HepG2 (cell line): ENCODE measurements around the gene UBE2N. TPM values are rescaled to one million over a fixed set of nuclear protein-coding genes. Genes with fewer than 3 reads are reported as not detected.

ENCODE experiments used
- ATAC-seq: fragments of 200-7000 bp; cut with Tn5 transposase; 3 replicates; pipeline ENCODE4 v1.9.1; 2020; ENCODE audit warnings: mild to moderate bottlenecking, moderate library complexity
- BruUV-seq: library from RNA; stranded (reverse); fragments of 400-500 nt; replicated peaks from 2 replicates; lab custom pipeline; 2021; lab: Mats Ljungman, UMichigan
- CTCF ChIA-PET: fragments of 300-600 bp; formaldehyde crosslinking; extraction: SDS; loops from one replicate; lab custom pipeline; 2021; ENCODE audit warnings: low total read pairs, inconsistent platforms, low intra/inter-chr PET ratio; lab: Yijun Ruan, JAX
- POLR2A ChIA-PET: fragments of 350-600 bp; sonication (Branson Sonifier 250); formaldehyde crosslinking; loops from one replicate; lab custom pipeline; 2020; ENCODE audit warnings: antibody characterized with exemption, inconsistent platforms; lab: Yijun Ruan, JAX
- DNase-seq: peaks from one replicate; pipeline ENCODE4 v3.0.0-alpha.2; 2015; ENCODE audit warnings: low spot score
- FAIRE-seq: peaks from 3 replicates; lab custom pipeline; 2011; peaks lifted over from hg19 to GRCh38; lab: Jason Lieb, UNC
- H2AFZ ChIP-seq: one replicate; pipeline ENCODE4 v1.6.1; 2011; ENCODE audit warnings: low read length, inconsistent platforms
- H3K27ac ChIP-seq: fragments of 300-600 bp; 3 replicates; pipeline ENCODE4 v1.8.0; 2011; ENCODE audit warnings: mixed run types, mild to moderate bottlenecking, mixed read lengths, low read length, inconsistent platforms; ENCODE audit not compliant: insufficient read depth; ENCODE audit errors: extremely low read length
- H3K27me3 ChIP-seq, 2 experiments: fragments of 200-600 bp in 1 of 2; 2 replicates in 1 of 2; 3 replicates in 1 of 2; pipeline versions ENCODE4 v1.6.0 to v1.8.0; 2011; ENCODE audit warnings: low read length in 2 of 2, mild to moderate bottlenecking in 2 of 2, moderate library complexity in 2 of 2, inconsistent platforms in 1 of 2; ENCODE audit not compliant: insufficient read depth in 2 of 2, control insufficient read depth in 1 of 2
- H3K36me3 ChIP-seq, 2 experiments: fragments of 200-600 bp in 1 of 2; replicated peaks in 1 of 2; 2 replicates in 1 of 2; 3 replicates in 1 of 2; pipeline versions ENCODE4 v1.5.1 to v1.8.0; 2011; ENCODE audit warnings: low read length in 2 of 2, inconsistent platforms in 1 of 2; ENCODE audit not compliant: insufficient read depth in 2 of 2, control insufficient read depth in 1 of 2
- H3K4me1 ChIP-seq: 2 replicates; pipeline ENCODE4 v1.5.1; 2012; ENCODE audit warnings: low read length, inconsistent platforms; ENCODE audit not compliant: insufficient read depth
- H3K4me2 ChIP-seq: 2 replicates; pipeline ENCODE4 v1.6.0; 2011; ENCODE audit warnings: low read depth, low read length, inconsistent platforms
- H3K4me3 ChIP-seq, 3 experiments: fragments of 200-600 bp in 1 of 3; sonication (generic), shearing (Covaris generic) in 1 of 3; replicated peaks in 1 of 3; 2 replicates each; pipeline ENCODE4 v1.5.1; 2011 to 2016; ENCODE audit warnings: low read length in 3 of 3, inconsistent platforms in 2 of 3, low read depth in 2 of 3, mild to moderate bottlenecking in 2 of 3, control low read depth in 1 of 3, mixed read lengths in 1 of 3; ENCODE audit not compliant: insufficient read depth in 1 of 3
- H3K79me2 ChIP-seq: one replicate; pipeline ENCODE4 v1.6.1; 2011; ENCODE audit warnings: low read length, inconsistent platforms; ENCODE audit not compliant: insufficient read depth
- H3K9ac ChIP-seq: 2 replicates; pipeline ENCODE4 v1.6.0; 2011; ENCODE audit warnings: mild to moderate bottlenecking, low read depth, low read length, inconsistent platforms; ENCODE audit not compliant: insufficient read depth
- H3K9me3 ChIP-seq: 2 replicates; pipeline ENCODE4 v1.5.1; 2012; ENCODE audit warnings: mild to moderate bottlenecking, low read length
- H4K20me1 ChIP-seq: 2 replicates; pipeline ENCODE4 v1.6.0; 2011; ENCODE audit warnings: inconsistent platforms, mild to moderate bottlenecking, low read length, moderate library complexity; ENCODE audit not compliant: insufficient read depth
- ATF7-NPFF ChIP-seq: sonication (generic); formaldehyde crosslinking; IDR thresholded peaks from 2 replicates; pipeline ENCODE4 v1.8.1; 2023; ENCODE audit warnings: mild to moderate bottlenecking, low read depth, missing genetic modification reagents, moderate library complexity
- BHLHE40 ChIP-seq: IDR thresholded peaks from 2 replicates; pipeline ENCODE4 v1.6.1; 2011; ENCODE audit warnings: low read length, improper control_type of control experiment
- KDM1A ChIP-seq: IDR thresholded peaks from 2 replicates; pipeline ENCODE4 v1.6.1; 2016; ENCODE audit warnings: missing compliant biosample characterization
- MZF1 ChIP-seq: sonication (generic); formaldehyde crosslinking; IDR thresholded peaks from 2 replicates; pipeline ENCODE4 v1.8.1; 2023; ENCODE audit warnings: mild to moderate bottlenecking, missing genetic modification reagents, borderline replicate concordance
- PHF21A ChIP-seq: sonication (generic); formaldehyde crosslinking; IDR thresholded peaks from 2 replicates; pipeline ENCODE4 v1.5.0; 2020; ENCODE audit warnings: mild to moderate bottlenecking, missing genetic modification reagents
- ZMYM3 ChIP-seq: sonication (generic); formaldehyde crosslinking; IDR thresholded peaks from 2 replicates; pipeline ENCODE4 v1.5.1; 2020; ENCODE audit warnings: mild to moderate bottlenecking, missing genetic modification reagents
- ZNF260 ChIP-seq: sonication (generic); formaldehyde crosslinking; IDR thresholded peaks from 2 replicates; pipeline ENCODE4 v1.4.0; 2020; ENCODE audit warnings: missing genetic modification reagents, low read depth, mild to moderate bottlenecking, borderline replicate concordance
- ZNF264 ChIP-seq: sonication (generic); formaldehyde crosslinking; IDR thresholded peaks from 2 replicates; pipeline ENCODE4 v1.4.0; 2020; ENCODE audit warnings: missing genetic modification reagents
- ZNF460 ChIP-seq: sonication (generic); formaldehyde crosslinking; IDR thresholded peaks from 2 replicates; pipeline ENCODE4 v1.5.1; 2020; ENCODE audit warnings: missing genetic modification reagents, mild to moderate bottlenecking, borderline replicate concordance
- ZNF468 ChIP-seq: sonication (generic); formaldehyde crosslinking; IDR thresholded peaks from 2 replicates; pipeline ENCODE4 v1.8.0; 2022; ENCODE audit warnings: mild to moderate bottlenecking, moderate library complexity, missing genetic modification reagents
- ZNF724P ChIP-seq: sonication (generic); formaldehyde crosslinking; IDR thresholded peaks from 2 replicates; pipeline ENCODE4 v1.8.0; 2022; ENCODE audit warnings: missing genetic modification reagents, borderline replicate concordance
- ZNF816 ChIP-seq: sonication (generic); formaldehyde crosslinking; IDR thresholded peaks from 2 replicates; pipeline ENCODE4 v1.8.0; 2022; ENCODE audit warnings: missing genetic modification reagents, mild to moderate bottlenecking, borderline replicate concordance
- WGBS: methylation state at CpG from one replicate; pipeline ENCODE4 v1.1.6; 2017; ENCODE audit warnings: low lambda C conversion rate; 5-methylcytosine and 5-hydroxymethylcytosine counted together
- in situ Hi-C: cut with HindIII; loops from 2 replicates; pipeline ENCODE4 v1.10.0; 2017; ENCODE audit warnings: low pct_unique_long_range_greater_than_20kb; ENCODE audit not compliant: extremely low pct_ligation_motif_present
- intact Hi-C: fragments of 100-400 bp; cut with micrococcal nuclease; formaldehyde crosslinking; loops from one replicate; pipeline ENCODE4 v1.10.0; 2022; ENCODE audit not compliant: unreplicated experiment
- polyA plus RNA-seq, 8 experiments: library from polyadenylated mRNA; depleted of rRNA in 3 of 8; stranded (reverse) in 7 of 8; unstranded in 1 of 8; fragments of >200 nt; fragmentation: Illumina TruSeq in 4 of 8; extraction: Trizol in 4 of 8; gene quantifications; 2 replicates each; pipeline versions ENCODE4 v1.2.1 to v1.2.3, GENCODE V29; 2011 to 2016; ENCODE audit warnings: low read depth in 4 of 8, missing spikeins in 1 of 8, mixed read lengths in 1 of 8; ENCODE audit not compliant: insufficient read depth in 1 of 8
- total RNA-seq, 5 experiments: library from RNA; depleted of rRNA; stranded (reverse); fragments of >200 nt; fragmentation: Illumina TruSeq; extraction: Trizol; gene quantifications; 2 replicates each; pipeline ENCODE4 v1.2.3, GENCODE V29; 2016; ENCODE audit warnings: low read depth in 1 of 5
- TF ChIP-seq, protein P1 (sequence below): sonication (generic); formaldehyde crosslinking; IDR thresholded peaks from 2 replicates; pipeline ENCODE4 v1.5.0; 2020; ENCODE audit warnings: mild to moderate bottlenecking, missing genetic modification reagents
- TF ChIP-seq, protein P2 (sequence below): sonication (generic); formaldehyde crosslinking; IDR thresholded peaks from 2 replicates; pipeline ENCODE4 v1.4.0; 2020; ENCODE audit warnings: missing genetic modification reagents, mild to moderate bottlenecking, borderline replicate concordance

UBE2N gene
- total and polyA plus RNA-seq, 2 of the 13 experiments (the other 11 are each of a cell fraction or from before 2014, with no cell fraction given) = 188 to 197 TPM

DNA sequence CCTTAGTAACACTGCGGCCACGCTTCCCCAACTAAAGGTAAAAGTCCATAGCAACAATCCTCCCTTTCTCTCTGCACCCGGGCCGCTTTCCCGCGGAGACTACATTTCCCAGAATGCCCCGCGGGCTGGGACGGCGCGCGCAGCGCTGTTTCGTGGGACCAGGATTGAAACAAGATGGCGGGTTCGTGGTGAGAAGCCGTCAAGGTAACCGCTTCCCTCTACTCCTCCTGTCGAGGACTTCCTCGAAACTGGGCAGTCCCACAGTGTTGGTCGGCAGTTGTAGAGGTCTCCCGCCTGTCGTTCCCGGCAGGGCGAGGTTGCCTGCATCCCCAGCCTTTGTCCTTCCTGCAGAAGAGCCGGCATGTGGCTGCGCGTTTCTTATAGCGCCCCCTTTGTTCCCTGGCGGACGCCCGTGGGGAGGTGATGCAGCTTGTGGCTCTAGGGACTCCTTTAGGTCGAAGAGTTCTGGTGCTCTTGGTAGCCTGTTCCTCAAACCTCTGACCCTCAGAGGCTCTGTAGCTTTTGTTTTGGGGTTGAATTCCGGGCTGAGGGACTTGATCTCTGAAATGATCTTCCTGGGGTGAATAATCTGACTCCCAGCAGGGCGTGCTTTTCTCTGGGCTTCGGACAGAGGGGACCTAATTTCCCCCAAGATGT, 25.7 kb upstream of the UBE2N start, which contains the start of gene MRPL42 (continued):
- peak; percentile 44; the same call in 1 of the 2 replicates for TF ChIP-seq ZNF816 (CRISPR knock-in tag)
- TF ChIP-seq, all 625 proteins: peak for 255

DNA sequence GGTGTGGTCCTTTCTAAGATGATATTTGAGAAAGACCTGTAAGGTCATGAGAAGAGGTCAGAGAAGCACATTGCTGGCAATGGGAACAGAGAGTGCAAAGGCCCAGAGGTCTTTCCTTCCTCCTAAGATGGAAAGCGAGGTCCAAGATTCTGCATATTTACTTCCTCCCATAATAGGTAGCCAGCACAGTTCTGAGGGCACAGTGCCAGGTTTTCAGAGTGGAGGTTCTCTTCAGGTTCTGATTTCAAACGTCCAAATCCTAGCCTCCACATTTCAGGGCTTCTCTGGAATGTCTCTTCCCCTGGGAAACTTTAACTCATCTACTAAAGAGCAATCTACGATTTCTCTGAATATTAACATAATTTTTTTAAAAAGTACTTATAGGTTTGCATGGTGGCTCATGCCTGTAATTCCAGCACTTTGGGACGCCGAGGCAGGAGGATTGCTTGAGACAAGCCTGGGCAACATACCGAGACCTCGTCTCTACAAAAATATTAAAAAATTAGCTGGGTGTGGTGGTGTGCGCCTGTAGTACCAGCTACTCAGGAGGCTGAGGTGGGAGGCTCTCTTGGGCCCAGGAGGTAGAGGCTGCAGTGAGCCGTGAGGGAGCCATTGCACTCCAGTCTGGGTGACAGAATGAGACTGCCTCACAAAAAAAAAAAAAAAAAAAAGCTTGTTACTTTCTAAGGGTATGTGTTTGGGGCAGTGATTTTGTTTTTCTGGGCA, 25.0 kb upstream of the UBE2N start:
- Histone ChIP-seq H3K9ac (peak overlapping the region; percentile 91), H2AFZ (no peak overlapping the region), H3K9me3 (no peaks in the 10 kb centered on the region), H3K79me2 (peaks cover 45% of the 10 kb centered on the region), H3K27me3 (no peaks in the 10 kb centered on the region; a peak in 1 of 5 replicates), H3K4me2 (peak overlapping the region; percentile 77), H3K4me3 (peak overlapping the region; percentile 78 to 92 (median 88); a peak in 5 of 6 replicates), H3K36me3 (peaks cover 2 to 12% of the 10 kb centered on the region in 2 experiments; a peak in 3 of 5 replicates), H3K27ac (peak overlapping the region; percentile 95), H3K4me1 (peaks cover 69% of the 10 kb centered on the region), H4K20me1 (peaks cover 5% of the 10 kb centered on the region; the same call in 1 of the 2 replicates)
- ATAC-seq = no peak
- 77% methylated on average over 9 of the region's 9 CpGs for WGBS
- no peak for FAIRE-seq
- ChIA-PET CTCF (no interaction called here), POLR2A (interaction anchor here (0.7 to 2.0 kb wide), 5 partner anchors 17 to 1069 kb away, joined by 3 to 8 read pairs (median 4); partner anchors contain the start of gene UBE2N)
- intact Hi-C loops = loop anchor here (1.0 kb wide), 1 partner anchor 24 kb away; no protein-coding TSS in a partner anchor
- no TSS peak for BruUV-seq
- no peak for DNase-seq
- in situ Hi-C loops = no loop called here
- TF ChIP-seq ATF7-NPFF (CRISPR knock-in tag) = 0 out of 2 replicates have a peak, but pooled peaks have one; percentile 43
- 0 out of 2 replicates have a peak, but pooled peaks have one; percentile 32 for TF ChIP-seq ZNF724P (CRISPR knock-in tag)
- no peak for TF ChIP-seq BHLHE40
- TF ChIP-seq, protein P1, sequence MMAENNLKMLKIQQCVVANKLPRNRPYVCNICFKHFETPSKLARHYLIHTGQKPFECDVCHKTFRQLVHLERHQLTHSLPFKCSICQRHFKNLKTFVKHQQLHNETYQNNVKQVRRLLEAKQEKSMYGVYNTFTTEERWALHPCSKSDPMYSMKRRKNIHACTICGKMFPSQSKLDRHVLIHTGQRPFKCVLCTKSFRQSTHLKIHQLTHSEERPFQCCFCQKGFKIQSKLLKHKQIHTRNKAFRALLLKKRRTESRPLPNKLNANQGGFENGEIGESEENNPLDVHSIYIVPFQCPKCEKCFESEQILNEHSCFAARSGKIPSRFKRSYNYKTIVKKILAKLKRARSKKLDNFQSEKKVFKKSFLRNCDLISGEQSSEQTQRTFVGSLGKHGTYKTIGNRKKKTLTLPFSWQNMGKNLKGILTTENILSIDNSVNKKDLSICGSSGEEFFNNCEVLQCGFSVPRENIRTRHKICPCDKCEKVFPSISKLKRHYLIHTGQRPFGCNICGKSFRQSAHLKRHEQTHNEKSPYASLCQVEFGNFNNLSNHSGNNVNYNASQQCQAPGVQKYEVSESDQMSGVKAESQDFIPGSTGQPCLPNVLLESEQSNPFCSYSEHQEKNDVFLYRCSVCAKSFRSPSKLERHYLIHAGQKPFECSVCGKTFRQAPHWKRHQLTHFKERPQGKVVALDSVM (CRISPR knock-in tag) = peak; percentile 99
- 0 out of 2 replicates have a peak, but pooled peaks have one; percentile 10 for TF ChIP-seq PHF21A (CRISPR knock-in tag)
- TF ChIP-seq ZNF264 (CRISPR knock-in tag) = peak; percentile 0; the same call in 1 of the 2 replicates
- TF ChIP-seq, protein P2, sequence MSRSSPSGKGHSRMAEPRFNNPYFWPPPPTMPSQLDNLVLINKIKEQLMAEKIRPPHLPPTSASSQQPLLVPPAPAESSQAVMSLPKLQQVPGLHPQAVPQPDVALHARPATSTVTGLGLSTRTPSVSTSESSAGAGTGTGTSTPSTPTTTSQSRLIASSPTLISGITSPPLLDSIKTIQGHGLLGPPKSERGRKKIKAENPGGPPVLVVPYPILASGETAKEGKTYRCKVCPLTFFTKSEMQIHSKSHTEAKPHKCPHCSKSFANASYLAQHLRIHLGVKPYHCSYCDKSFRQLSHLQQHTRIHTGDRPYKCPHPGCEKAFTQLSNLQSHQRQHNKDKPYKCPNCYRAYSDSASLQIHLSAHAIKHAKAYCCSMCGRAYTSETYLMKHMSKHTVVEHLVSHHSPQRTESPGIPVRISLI (CRISPR knock-in tag) = peak; percentile 34; the same call in 1 of the 2 replicates
- TF ChIP-seq KDM1A (CRISPR knock-in tag) = 0 out of 2 replicates have a peak, but pooled peaks have one; percentile 52
- no peak for TF ChIP-seq ZNF260 (CRISPR knock-in tag)
- no peak for TF ChIP-seq MZF1 (CRISPR knock-in tag)
- no peak for TF ChIP-seq ZNF468 (CRISPR knock-in tag)
- peak; percentile 82 for TF ChIP-seq ZMYM3 (CRISPR knock-in tag)
- peak; percentile 85 for TF ChIP-seq ZNF460 (CRISPR knock-in tag)
